T47D (cell line): ENCODE data around the gene PARVB.

Source experiments
- DNase-seq, 2 experiments: peaks; one replicate each; pipeline versions ENCODE4 v3.0.0 to v3.0.0-alpha.2; 2011 to 2012; ENCODE audit warnings: low read depth in 1 of 2, low spot score in 1 of 2
- JUND ChIP-seq: IDR thresholded peaks from 2 replicates; pipeline ENCODE4 v1.6.1; 2012; ENCODE audit warnings: low read depth
- in situ Hi-C: cut with HindIII; loops from 2 replicates; pipeline ENCODE4 v1.10.0; 2016; ENCODE audit warnings: low sequenced_read_pairs, low pct_unique_long_range_greater_than_20kb

Gene PARVB

DNA sequence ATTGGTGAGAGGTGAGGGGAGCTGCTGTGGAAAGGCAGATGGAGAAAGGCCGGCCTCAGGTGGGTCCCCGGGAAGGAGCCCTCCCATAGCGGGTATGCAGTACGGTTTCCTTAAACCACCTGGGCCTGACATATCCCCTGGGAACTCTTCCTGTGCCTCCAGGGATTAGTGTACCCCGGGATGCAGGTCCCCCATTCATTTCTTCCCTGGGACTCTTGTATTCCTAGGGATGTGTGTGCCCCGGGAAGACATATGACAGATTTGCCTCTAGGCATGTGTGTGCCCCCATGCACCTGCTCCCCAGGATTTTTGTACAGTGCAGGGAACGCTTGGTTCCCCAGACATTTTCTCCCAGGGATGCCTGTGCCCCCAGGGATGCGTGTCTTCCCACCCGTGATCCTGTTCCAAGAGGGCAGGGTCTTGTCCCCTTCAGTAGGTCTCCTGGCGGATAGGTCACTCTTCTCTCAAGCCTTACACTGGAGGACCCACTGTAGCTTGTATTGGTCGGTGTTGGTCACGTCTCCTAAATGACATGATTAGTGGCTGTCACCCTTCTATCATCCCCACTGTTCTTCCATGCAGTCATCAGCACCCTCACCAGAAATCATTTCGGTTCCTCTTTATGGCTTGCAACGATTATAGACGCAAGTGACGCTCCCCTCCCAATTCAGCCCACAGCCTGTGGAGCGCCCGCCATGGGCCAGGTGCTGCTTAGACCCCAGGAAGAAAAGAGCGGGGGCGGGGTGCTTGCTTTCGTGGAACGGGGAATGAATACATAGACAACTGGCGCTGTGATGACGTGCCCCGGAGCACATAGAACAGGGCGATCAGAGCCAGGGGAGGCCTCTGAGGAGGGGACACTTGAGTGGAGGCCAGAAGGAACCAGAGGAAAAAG is 1.3 kb downstream of the PARVB start:
- TF ChIP-seq JUND = no peak
- DNase-seq = no peak
- in situ Hi-C loops = no loop called here

- TF ChIP-seq JUND = no peak
- in situ Hi-C loops = no loop called here
- DNase-seq = no peak
Measured at GRCh38 chr22:44026066-44026629, 2.0 kb downstream of the PARVB start.

GRCh38 chr22:44026630-44027511 is 2.8 kb downstream of the PARVB start:
- no peak for TF ChIP-seq JUND
- DNase-seq = no peak
- in situ Hi-C loops = no loop called here

GRCh38 chr22:44028091-44028490 is 4.0 kb downstream of the PARVB start:
- in situ Hi-C loops = no loop called here

GRCh38 chr22:44029069-44029468 is 5.0 kb downstream of the PARVB start:
- in situ Hi-C loops = no loop called here
- TF ChIP-seq JUND = no peak

More at GRCh38 chr22:44028091-44028490, 4.0 kb downstream of the PARVB start:
- DNase-seq = no peak
- no peak for TF ChIP-seq JUND

DNA sequence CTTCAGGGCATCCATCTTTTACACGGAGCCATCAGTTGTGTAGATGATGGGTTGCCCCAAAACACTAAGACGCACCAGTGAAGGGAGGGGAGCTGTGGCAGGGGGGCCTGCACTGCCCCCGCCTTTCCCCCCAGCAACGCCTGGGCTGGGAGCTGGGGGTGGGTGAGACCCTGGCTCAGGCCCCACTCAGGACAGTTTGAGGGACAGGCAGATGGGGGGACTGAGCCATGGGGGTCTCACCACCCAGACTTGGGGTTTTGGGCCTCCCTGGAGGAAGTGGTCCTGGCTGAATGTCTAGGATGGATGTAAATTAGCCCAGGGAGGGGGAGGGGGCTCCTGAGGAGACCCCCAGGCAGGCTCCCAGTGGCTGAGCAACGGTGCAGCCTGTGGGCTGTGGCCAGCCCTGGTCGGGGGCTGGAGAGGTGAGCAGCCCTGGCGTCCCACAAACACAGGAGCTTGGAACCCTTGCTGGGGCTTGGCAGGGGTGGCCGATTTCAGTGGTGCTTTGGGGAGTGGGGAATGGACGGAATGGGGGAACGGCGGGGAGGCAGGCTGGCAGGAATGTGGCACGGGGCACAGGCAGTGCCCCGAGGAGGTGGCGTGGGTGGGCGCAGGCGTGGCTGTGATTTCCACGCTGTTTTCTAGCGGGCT is 6.1 kb downstream of the PARVB start:
- TF ChIP-seq JUND = no peak
- in situ Hi-C loops = no loop called here
- no peak for DNase-seq

More at GRCh38 chr22:44029069-44029468, 5.0 kb downstream of the PARVB start:
- DNase-seq = no peak

- DNase-seq = no peak
- no peak for TF ChIP-seq JUND
- in situ Hi-C loops = no loop called here
Measured at GRCh38 chr22:44030702-44031082, 6.6 kb downstream of the PARVB start.

DNA sequence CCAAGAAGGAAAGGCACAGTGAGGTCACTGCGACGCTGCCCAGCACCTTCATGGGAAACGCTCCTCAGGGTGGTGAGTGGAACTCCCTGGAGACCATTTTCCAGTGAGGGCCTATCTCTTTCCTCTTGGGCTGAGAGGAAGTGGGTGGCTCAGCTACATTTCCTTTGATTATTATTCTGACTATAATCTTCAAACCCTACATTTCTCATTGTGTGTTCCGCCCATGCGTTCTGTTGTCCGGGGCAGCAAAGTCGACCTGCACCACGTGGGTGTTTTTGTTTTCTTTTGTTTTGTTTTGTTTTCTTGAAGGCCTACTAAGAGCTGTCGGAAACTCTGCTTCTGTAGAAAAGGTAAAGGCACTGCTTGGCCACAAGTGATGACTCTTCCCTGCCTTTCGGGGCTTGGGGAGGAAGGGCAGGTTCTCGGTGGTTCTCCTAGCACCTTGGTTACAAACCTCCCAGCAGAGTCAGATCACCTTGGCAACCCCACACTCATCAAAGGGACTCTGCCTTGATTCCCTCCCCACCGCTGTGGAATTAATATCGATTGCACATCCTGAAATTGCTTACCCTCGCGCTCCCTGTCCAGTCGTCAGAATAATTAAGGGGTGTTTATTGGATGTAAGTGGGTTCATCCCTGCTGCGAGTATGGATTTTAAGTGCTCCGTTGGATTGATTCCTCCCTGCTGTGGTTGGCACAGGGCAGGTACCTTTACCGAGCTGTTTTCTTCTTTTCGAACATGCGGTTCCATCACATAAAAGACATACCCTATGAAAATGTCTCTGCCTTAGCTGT is 7.3 kb downstream of the PARVB start:
- TF ChIP-seq JUND = no peak
- in situ Hi-C loops = no loop called here
- no peak for DNase-seq

DNA sequence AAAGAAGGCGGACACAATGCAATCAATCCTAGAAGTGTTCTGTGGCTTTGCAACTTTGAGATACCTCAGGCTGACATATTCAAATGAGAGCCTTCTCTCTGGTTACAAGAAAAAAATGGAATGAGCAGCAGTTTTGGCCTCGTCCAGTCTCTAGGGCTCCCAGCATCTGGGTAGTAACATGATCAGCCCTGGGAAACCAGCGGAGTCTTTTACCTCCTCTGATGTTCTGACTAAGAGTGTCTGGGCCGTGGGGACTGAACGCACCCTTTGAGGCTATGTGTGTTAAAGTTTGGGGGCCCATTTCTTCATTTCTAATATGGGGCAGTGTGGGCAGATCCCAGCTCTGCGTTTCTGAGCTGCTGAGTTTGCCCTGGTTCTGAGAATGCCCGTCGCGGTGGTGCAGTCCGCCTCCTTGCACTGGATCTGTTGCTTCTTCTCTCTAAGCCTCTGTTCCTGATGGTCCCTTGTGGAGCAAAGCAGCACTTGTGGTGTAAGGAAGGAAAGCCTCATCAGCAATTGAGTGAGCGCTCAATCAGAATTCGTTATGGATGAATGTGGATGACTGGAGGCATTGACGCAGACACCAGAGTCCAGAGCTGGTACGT is 8.1 kb downstream of the PARVB start:
- TF ChIP-seq JUND = no peak
- in situ Hi-C loops = no loop called here
- DNase-seq = no peak

DNA sequence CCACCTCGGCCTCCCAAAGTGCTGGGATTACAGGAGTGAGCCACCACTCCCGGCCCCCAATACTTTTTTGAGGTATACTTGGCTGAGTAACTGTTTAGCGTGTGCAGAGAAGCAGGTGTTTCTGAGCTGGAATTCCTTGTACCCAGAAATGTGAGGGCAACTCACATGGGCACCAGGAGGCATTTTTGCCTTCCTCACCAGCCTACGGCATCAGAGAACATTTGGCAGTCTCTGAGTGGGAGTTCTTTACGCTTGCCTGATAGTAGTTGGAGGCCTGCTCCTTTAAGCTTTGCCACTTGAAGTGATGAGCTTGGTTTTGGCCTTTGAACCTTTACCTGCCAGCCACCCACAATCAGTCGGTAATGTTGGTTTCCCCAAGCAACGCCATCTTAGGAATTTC is 9.2 kb downstream of the PARVB start:
- no peak for DNase-seq
- in situ Hi-C loops = no loop called here
- no peak for TF ChIP-seq JUND

DNA sequence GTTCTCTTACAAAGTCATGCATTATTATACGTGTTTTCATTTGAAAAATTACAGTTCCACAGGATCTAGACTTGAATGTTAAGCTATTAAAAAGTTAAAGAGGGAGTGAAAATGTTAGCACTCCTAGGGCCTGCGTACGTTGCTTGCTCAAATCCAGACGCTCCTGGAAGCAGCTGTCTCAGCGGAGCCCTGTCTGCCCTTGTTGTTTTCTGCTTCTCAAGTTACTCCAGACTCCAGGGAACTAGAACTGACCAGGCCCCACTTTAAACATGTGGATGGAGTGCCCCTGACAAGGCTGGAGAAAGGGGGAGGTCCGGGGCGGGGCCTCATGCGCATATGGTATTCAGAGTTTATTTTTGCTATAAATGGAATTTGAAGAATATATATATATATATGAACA is 9.6 kb downstream of the PARVB start:
- TF ChIP-seq JUND = no peak
- in situ Hi-C loops = no loop called here
- DNase-seq = no peak
